Measurements from ENCODE around the gene TMEM258.

TMEM258 gene

GRCh38 chr11:61774411-61774810 is 18.0 kb downstream of the TMEM258 start:
- DNase-seq, result no peak

- no peak for DNase-seq
Measured at GRCh38 chr11:61773809-61774208, 18.6 kb downstream of the TMEM258 start.

- DNase-seq, result no peak
Measured at GRCh38 chr11:61773356-61773755, 19.0 kb downstream of the TMEM258 start.

GRCh38 chr11:61771985-61772455 is 20.4 kb downstream of the TMEM258 start:
- no peak for DNase-seq

GRCh38 chr11:61771195-61771894 is 21.1 kb downstream of the TMEM258 start:
- no peak for DNase-seq

GRCh38 chr11:61769946-61770683 is 22.3 kb downstream of the TMEM258 start:
- no peak for DNase-seq

GRCh38 chr11:61769169-61769920 is 23.1 kb downstream of the TMEM258 start:
- DNase-seq, result no peak

GRCh38 chr11:61768376-61769076 is 23.9 kb downstream of the TMEM258 start:
- DNase-seq, result no peak

GRCh38 chr11:61766353-61766841 is 26.0 kb downstream of the TMEM258 start:
- no peak for DNase-seq

- no peak for DNase-seq
Measured at GRCh38 chr11:61765550-61766253, 26.7 kb downstream of the TMEM258 start.

- no peak for DNase-seq
Measured at GRCh38 chr11:61764606-61765260, 27.7 kb downstream of the TMEM258 start.

GRCh38 chr11:61763930-61764605 is 28.3 kb downstream of the TMEM258 start:
- DNase-seq, result no peak

GRCh38 chr11:61762798-61763197 is 29.6 kb downstream of the TMEM258 start:
- DNase-seq, result no peak

GRCh38 chr11:61762223-61762615 is 30.2 kb downstream of the TMEM258 start:
- DNase-seq, result no peak

GRCh38 chr11:61761440-61762222 is 30.8 kb downstream of the TMEM258 start:
- no peak for DNase-seq

- DNase-seq, result no peak
Measured at GRCh38 chr11:61760946-61761345, 31.5 kb downstream of the TMEM258 start.

- no peak for DNase-seq
Measured at GRCh38 chr11:61757213-61757862, 35.1 kb downstream of the TMEM258 start.

- DNase-seq, result no peak
Measured at GRCh38 chr11:61756452-61757212, 35.8 kb downstream of the TMEM258 start.

GRCh38 chr11:61756147-61756451 is 36.3 kb downstream of the TMEM258 start:
- no peak for DNase-seq
